HCT116 (cell line): Measurements from ENCODE around the gene KIF26A.

Source experiments
- EGR1 ChIP-seq: IDR thresholded peaks from 2 replicates; pipeline ENCODE4 v1.6.1; 2012; ENCODE audit warnings: low read depth
- EZH2 ChIP-seq: fragments of 200-600 bp; sonication (generic); IDR thresholded peaks from 2 replicates; pipeline ENCODE4 v1.6.1; 2017; ENCODE audit warnings: antibody characterized with exemption, mixed run types
- EZH2phosphoT487 ChIP-seq: fragments of 200-600 bp; IDR thresholded peaks from 2 replicates; pipeline ENCODE4 v1.6.1; 2018; ENCODE audit warnings: antibody characterized with exemption, borderline replicate concordance
- JUND ChIP-seq: IDR thresholded peaks from 2 replicates; pipeline ENCODE4 v1.6.1; 2012
- MAX ChIP-seq: IDR thresholded peaks from 2 replicates; pipeline ENCODE4 v1.6.1; 2012
- POLR2A ChIP-seq: IDR thresholded peaks from 2 replicates; pipeline ENCODE4 v1.7.0; 2011; ENCODE audit warnings: borderline replicate concordance; ENCODE audit not compliant: insufficient read depth, insufficient read length; ENCODE audit errors: extremely low read depth
- POLR2AphosphoS5 ChIP-seq: IDR thresholded peaks from 2 replicates; pipeline ENCODE4 v1.6.1; 2011; ENCODE audit warnings: mild to moderate bottlenecking, low read depth, low read length, moderate library complexity
- RAD21 ChIP-seq: IDR thresholded peaks from 2 replicates; pipeline ENCODE4 v1.6.1; 2012; ENCODE audit warnings: low read depth, mild to moderate bottlenecking
- SRF ChIP-seq: IDR thresholded peaks from 2 replicates; pipeline ENCODE4 v1.6.1; 2012; ENCODE audit warnings: low read depth
- YY1 ChIP-seq: IDR thresholded peaks from 2 replicates; pipeline ENCODE4 v1.6.1; 2011; ENCODE audit warnings: low read length, low read depth, moderate library complexity, mild to moderate bottlenecking; ENCODE audit not compliant: insufficient replicate concordance; ENCODE audit errors: extremely low read depth
- ZFX ChIP-seq: fragments of 450-650 bp; IDR thresholded peaks from 2 replicates; pipeline ENCODE4 v1.6.1; 2017
- TF ChIP-seq, protein P1 (sequence below): IDR thresholded peaks from 2 replicates; pipeline ENCODE4 v1.6.1; 2012; ENCODE audit warnings: low read depth
- TF ChIP-seq, protein P2 (sequence below), 3 experiments: fragments of 200-600 bp in 1 of 3; sonication (generic) in 1 of 3; IDR thresholded peaks in 2 of 3; conservative IDR thresholded peaks in 1 of 3; 2 replicates each; pipeline ENCODE4 v1.5.1; 2012 to 2017; ENCODE audit warnings: low read depth in 2 of 3, low read length in 2 of 3, antibody characterized with exemption in 1 of 3, borderline replicate concordance in 1 of 3, control low read depth in 1 of 3, mild to moderate bottlenecking in 1 of 3, mixed read lengths in 1 of 3, mixed run types in 1 of 3, moderate library complexity in 1 of 3; ENCODE audit not compliant: insufficient read depth in 1 of 3

DNA sequence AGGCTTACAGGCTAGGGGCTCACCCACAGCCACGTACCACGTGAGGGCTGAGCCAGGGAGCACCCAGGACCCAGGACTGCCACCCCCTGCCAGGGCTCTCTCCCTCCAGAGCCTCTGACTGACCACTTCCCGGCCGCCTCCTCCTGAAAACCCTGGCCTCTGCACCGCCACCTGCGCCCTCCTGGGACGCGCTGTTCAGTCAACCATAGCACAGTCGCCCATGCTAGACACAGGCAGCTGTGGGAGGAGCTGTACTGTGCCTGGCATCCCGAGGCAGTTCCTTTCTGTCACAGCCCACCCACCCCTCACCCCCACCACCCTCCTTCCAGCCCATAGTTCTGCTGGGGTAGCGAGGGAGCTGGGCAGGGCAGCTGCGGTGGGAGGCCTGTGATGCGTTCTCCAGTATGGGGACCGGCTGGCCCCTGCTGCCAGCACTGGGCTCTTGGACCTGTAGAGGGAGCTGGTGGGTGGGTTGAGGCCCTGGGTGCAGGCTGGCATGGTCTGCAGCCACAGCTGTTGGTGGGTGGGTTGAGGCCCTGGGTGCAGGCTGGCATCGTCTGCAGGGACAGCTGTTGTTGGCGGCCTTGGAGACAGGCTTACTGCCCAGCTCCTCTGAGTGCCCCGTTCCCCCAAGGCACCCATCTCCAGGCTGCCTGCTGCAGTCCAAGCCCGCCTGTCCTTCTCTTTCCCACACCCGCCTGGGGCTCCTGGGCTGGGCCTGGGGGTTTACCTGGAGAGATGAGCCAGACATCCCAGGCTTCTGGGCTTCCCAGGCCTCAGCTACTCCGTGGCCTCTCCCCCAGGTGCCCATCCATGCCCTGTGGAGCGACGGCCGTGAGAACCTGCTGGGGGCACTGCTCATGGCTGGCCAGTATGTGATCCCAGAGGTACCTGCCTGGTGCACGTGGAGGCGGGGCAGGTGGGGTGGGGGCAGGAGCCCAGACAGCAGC lies 41.4 kb upstream of the KIF26A start:
- TF ChIP-seq EZH2 (no peak), POLR2A (no peak), JUND (no peak), YY1 (no peak), MAX (no peak), POLR2AphosphoS5 (no peak), SRF (no peak), RAD21 (no peak), ZFX (no peak), EGR1 (no peak), EZH2phosphoT487 (no peak)
- TF ChIP-seq, protein P1, sequence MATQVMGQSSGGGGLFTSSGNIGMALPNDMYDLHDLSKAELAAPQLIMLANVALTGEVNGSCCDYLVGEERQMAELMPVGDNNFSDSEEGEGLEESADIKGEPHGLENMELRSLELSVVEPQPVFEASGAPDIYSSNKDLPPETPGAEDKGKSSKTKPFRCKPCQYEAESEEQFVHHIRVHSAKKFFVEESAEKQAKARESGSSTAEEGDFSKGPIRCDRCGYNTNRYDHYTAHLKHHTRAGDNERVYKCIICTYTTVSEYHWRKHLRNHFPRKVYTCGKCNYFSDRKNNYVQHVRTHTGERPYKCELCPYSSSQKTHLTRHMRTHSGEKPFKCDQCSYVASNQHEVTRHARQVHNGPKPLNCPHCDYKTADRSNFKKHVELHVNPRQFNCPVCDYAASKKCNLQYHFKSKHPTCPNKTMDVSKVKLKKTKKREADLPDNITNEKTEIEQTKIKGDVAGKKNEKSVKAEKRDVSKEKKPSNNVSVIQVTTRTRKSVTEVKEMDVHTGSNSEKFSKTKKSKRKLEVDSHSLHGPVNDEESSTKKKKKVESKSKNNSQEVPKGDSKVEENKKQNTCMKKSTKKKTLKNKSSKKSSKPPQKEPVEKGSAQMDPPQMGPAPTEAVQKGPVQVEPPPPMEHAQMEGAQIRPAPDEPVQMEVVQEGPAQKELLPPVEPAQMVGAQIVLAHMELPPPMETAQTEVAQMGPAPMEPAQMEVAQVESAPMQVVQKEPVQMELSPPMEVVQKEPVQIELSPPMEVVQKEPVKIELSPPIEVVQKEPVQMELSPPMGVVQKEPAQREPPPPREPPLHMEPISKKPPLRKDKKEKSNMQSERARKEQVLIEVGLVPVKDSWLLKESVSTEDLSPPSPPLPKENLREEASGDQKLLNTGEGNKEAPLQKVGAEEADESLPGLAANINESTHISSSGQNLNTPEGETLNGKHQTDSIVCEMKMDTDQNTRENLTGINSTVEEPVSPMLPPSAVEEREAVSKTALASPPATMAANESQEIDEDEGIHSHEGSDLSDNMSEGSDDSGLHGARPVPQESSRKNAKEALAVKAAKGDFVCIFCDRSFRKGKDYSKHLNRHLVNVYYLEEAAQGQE: no peak
- TF ChIP-seq, protein P2, sequence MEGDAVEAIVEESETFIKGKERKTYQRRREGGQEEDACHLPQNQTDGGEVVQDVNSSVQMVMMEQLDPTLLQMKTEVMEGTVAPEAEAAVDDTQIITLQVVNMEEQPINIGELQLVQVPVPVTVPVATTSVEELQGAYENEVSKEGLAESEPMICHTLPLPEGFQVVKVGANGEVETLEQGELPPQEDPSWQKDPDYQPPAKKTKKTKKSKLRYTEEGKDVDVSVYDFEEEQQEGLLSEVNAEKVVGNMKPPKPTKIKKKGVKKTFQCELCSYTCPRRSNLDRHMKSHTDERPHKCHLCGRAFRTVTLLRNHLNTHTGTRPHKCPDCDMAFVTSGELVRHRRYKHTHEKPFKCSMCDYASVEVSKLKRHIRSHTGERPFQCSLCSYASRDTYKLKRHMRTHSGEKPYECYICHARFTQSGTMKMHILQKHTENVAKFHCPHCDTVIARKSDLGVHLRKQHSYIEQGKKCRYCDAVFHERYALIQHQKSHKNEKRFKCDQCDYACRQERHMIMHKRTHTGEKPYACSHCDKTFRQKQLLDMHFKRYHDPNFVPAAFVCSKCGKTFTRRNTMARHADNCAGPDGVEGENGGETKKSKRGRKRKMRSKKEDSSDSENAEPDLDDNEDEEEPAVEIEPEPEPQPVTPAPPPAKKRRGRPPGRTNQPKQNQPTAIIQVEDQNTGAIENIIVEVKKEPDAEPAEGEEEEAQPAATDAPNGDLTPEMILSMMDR (IDR thresholded peaks at IDR 0.05 in 2 of 3, conservative IDR thresholded peaks at IDR 0.05 in 1 of 3; ENCODE audit: borderline replicate concordance in 1 of 3, insufficient read depth in 1 of 3, low read depth in 2 of 3, low read length in 2 of 3): peak in 2 of 3 experiments; percentile 16 to 27; a peak in 1 of 6 replicates
